Stimulated activated naive CD4-positive, alpha-beta T cell (primary cell): ENCODE data around the gene SLC35G1.

ENCODE experiments used
- DNase-seq, 6 experiments: peaks; one replicate each; lab custom pipeline; 2025; lab: John Stamatoyannopoulos, UW

Gene SLC35G1, protein sequence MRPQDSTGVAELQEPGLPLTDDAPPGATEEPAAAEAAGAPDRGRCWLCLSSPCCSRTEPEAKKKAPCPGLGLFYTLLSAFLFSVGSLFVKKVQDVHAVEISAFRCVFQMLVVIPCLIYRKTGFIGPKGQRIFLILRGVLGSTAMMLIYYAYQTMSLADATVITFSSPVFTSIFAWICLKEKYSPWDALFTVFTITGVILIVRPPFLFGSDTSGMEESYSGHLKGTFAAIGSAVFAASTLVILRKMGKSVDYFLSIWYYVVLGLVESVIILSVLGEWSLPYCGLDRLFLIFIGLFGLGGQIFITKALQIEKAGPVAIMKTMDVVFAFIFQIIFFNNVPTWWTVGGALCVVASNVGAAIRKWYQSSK

DNA sequence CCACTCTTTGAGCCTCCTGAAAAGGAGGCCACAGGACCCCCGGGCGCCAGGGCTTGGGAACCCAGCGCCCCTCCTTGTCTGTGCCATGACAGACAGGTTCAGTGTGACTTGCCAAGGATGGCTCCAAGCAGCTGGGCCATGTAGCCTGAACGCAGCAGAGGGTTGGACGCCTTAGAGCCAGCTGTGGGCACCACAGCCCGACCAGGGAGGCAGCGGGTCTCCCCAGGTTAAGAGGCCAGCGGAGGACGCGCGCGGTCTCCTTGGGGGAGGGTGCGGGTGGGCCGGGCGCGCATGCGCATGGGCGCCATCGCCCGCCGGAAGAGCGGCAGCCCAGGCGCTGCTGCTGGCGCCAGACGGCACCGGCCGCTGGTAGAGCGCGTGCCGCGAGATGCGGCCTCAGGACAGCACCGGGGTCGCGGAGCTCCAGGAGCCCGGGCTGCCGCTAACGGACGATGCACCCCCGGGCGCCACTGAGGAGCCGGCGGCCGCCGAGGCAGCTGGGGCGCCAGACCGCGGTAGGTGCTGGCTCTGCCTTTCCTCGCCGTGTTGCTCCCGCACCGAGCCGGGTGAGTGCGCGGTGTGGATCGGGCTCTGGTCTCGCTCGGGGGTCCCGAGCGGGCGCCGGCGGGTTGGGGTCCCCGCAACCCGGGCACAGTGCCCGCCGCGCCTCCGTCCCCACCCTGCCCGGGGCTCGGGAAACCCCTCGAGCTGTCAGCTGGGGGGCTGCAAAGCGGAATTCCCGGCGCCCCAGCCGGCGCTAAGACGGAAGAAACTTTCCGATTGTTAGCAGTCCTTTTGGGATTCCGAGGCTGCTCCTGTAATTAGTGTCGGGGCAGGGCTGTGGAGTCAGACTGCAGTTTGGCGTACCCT lies at the start of gene SLC35G1:
Gene SLC35G1, plus strand, starts transcription at position 333 of the 870 bp plus-strand sequence. Its CDS starts 56 bp downstream, at position 389.
- peak; percentile 45 to 79 (median 58) for DNase-seq

- DNase-seq: no peak
These were observed 48.7 kb upstream of the SLC35G1 start for GRCh38 chr10:93844979-93845626.

DNA sequence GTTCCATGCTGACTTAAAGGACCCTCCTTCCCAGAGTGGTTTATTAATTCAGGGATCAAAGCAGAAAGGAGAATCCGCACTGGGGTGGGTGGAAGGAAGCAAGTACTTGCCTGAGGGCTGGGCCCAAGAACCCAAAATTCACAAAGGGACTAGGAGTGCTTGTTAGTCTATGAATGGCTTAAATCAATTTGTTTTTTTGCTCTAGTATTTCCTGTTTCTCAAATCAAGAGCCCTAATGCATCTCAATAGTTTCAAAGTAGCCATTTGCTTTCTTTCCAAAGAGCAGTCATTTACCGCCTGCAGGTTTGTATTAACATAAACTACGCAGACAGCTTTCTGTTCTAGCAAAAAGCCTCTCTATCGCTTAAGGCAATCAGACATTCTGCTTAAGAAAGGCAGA lies 44.2 kb upstream of the SLC35G1 start:
- no peak for DNase-seq

- DNase-seq: no peak
These were observed 43.5 kb upstream of the SLC35G1 start for GRCh38 chr10:93850031-93851015.

GRCh38 chr10:93851169-93851568 lies 42.6 kb upstream of the SLC35G1 start:
- DNase-seq: no peak

GRCh38 chr10:93852476-93853095 lies 41.2 kb upstream of the SLC35G1 start:
- DNase-seq: no peak

DNA sequence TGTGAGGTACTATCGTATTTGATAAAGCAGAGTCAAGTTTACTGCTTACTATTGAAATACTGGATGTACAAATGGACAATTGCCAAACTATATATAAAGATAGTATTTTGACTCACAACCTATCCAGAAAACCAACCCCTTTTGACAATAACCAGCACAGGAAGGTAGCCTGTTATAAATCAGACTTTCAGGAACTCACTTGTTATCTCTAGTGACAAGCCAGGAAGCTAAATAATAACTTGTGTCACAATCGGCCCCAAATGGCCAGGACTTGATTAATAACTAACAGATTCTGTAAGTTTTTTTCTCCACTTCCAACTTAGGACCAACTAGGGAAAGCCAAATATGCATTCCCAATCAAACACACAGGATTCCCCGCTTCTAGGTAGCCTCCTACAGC lies 38.8 kb upstream of the SLC35G1 start:
- no peak for DNase-seq

DNA sequence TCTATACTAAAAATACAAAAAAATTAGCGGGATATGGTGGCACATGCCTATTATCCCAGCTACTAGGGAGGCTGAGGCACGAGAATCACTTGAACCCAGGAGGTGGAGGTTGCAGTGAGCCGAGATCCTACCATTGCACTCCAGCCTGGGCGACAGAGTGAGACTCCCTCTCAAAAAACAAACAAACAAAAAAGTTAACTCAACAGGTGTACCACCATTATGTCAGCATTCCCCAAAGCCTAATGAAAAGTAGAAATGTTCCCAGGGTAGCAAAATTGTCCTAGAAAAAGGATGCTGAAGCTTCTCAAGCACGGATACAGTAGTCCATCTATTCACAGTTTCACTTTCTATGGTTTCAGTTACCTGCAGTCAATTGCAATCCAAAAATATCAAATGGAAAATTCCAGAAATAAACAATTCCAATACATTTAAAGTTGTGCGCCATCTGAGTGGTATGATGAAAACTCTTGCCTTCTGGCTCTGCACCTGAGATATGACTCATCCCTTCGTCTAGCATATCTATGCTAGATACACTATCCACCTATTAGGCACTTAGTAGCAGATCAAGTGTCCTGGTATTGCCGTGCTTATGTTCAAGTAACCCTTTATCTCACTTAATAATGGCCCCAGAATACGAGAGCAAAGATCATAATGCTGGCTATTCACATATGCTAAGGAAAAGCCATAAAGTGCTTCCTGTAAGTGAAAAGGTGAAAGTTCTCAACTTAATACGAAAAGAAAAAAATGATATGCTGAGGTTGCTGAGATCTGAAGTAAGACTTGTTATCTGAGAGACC lies 37.2 kb upstream of the SLC35G1 start:
- no peak for DNase-seq

DNA sequence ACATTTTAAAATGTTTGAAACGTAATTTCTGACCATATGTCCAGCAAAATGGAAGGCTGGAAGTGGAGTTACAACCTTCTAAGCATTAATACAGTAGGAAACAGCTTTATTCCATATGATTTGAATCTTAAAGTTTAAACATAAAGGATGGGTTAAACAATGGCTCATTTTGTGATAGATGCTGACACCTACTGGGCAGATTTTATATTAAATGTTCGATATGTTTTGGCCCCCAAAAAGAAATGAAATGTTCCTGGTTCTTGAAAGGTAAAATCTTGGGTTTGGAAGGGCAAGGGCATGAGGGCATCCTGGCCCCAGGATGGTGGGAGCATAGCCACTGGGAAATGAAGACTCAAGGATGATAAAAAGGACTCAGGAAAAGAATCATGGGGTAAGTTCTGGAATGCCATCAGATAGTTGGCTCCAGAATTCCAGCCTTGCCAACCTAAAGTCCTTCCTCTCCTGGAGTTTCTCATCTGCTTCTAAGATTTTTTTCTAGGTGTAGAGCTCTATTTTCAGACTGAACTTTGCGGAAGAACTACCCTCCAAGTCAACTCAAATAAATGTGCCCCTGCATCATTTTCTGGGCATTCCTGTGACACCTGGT lies 34.6 kb upstream of the SLC35G1 start:
- no peak for DNase-seq

GRCh38 chr10:93861825-93862224 lies 32.0 kb upstream of the SLC35G1 start:
- no peak for DNase-seq

- DNase-seq: no peak
These were observed 27.9 kb upstream of the SLC35G1 start for GRCh38 chr10:93865794-93866425.

DNA sequence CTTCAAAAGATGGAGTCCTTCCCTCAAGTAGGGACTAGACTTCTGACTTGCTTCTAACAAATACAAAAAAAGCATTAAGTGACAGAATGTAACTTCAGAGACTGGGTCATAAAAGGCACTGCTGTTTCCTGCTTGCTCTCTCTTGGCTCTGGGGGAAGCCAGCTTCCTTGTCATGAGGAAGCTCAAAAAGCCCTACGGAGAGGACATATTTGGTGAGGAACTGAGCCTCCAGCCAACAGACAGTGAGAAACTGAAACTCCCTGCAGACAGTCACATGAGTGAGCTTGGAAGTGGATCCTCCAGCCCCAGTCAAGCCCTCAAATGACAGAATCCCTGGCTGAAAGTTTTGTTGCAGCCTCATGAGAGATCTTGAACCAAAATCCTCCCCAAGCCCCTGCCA lies 26.3 kb upstream of the SLC35G1 start:
- DNase-seq: no peak

GRCh38 chr10:93871671-93872204 lies 22.0 kb upstream of the SLC35G1 start:
- no peak for DNase-seq

- DNase-seq: no peak
These were observed 21.2 kb upstream of the SLC35G1 start for GRCh38 chr10:93872375-93873158.

- no peak for DNase-seq
These were observed 20.2 kb upstream of the SLC35G1 start for GRCh38 chr10:93873420-93874115.

DNA sequence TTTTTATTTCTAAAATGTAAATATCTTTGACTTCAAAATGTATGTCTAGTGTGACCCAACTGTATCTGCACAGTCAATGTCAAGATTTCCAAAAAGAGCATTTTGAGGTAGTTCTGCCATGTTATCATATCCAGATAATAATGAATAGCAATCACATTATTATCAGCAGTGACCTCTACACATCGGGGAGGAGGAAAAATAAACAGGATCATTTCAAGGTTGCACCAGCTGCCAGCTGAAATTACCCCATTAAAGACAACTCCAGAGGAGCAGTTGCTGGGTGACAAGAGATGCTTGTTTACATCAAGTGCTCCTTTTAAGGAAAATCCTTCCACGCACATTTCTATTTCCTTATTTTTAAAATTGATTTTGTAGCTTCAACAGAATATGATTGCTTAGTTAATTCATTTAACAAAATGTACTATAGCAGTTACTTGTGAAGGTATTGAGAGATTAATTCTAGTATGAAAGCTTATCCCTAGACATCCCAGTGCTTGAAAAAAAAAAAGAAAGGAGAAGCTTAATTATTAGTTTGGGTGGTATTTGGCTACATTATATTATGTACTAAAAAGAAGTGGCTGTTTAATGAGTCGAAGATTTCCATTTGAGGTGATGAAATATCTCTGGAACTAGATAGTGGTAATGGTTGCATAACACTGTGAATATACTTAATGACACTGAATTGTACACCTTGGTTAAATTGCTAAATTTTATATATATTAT lies 19.3 kb upstream of the SLC35G1 start:
- DNase-seq: no peak

DNA sequence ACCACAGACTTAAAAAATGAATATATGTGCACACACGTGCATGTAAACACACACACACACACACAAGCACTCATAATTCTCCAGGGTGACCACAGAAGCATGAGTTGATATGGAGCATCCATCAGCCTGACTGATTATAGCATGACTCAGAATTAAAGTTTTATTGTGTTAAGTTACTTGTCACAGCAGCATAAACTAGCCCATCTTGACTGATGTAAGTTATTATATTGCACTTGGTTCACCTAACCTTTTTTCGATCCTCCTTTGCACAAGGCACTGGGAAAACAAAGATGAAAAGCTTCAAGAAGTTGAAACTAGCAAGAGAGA lies 18.8 kb upstream of the SLC35G1 start:
- DNase-seq: no peak
